MCF 10A (cell line): ENCODE results near the gene GATAD2B. TPM values are rescaled to one million over a fixed set of nuclear protein-coding genes. Genes with fewer than 3 reads are reported as not detected.
A peak's percentile ranks its signal among the peaks of the same experiment; 100 is the strongest.

Experiments used
- BruUV-seq: library from RNA; stranded (reverse); fragments of 400-500 nt; replicated peaks from 2 replicates; lab custom pipeline; 2021; lab: Mats Ljungman, UMichigan
- CTCF ChIA-PET: fragments of 300-600 bp; sonication (Branson Sonifier 250); formaldehyde crosslinking; extraction: SDS; loops from one replicate; lab custom pipeline; 2021; ENCODE audit warnings: antibody characterized with exemption, inconsistent platforms; lab: Yijun Ruan, JAX
- POLR2A ChIA-PET: fragments of 300-600, 350-650 bp; sonication (Branson Sonifier 250); formaldehyde crosslinking; extraction: SDS; loops from one replicate; lab custom pipeline; 2020; ENCODE audit warnings: antibody characterized with exemption, inconsistent platforms; lab: Yijun Ruan, JAX
- DNase-seq: peaks from one replicate; pipeline ENCODE4 v3.0.0-alpha.2; 2018; ENCODE audit not compliant: unreplicated experiment
- H3K27ac Mint-ChIP-seq: one replicate; pipeline ENCODE4 v1.8.0; 2022; ENCODE audit warnings: mild to moderate bottlenecking, low read depth, mixed read lengths; ENCODE audit not compliant: unreplicated experiment
- H3K27me3 Mint-ChIP-seq: one replicate; pipeline ENCODE4 v1.8.0; 2022; ENCODE audit warnings: mixed read lengths; ENCODE audit not compliant: insufficient read depth, unreplicated experiment
- H3K36me3 Mint-ChIP-seq: one replicate; pipeline ENCODE4 v1.8.0; 2022; ENCODE audit warnings: mild to moderate bottlenecking, moderate library complexity, mixed read lengths; ENCODE audit not compliant: insufficient read depth, unreplicated experiment
- H3K4me1 Mint-ChIP-seq: one replicate; pipeline ENCODE4 v1.8.0; 2022; ENCODE audit warnings: mixed read lengths; ENCODE audit not compliant: insufficient read depth, unreplicated experiment
- H3K4me3 Mint-ChIP-seq: one replicate; pipeline ENCODE4 v1.8.0; 2022; ENCODE audit warnings: mild to moderate bottlenecking, moderate library complexity, mixed read lengths; ENCODE audit not compliant: unreplicated experiment
- H3K9me3 Mint-ChIP-seq: one replicate; pipeline ENCODE4 v1.8.0; 2022; ENCODE audit warnings: mixed read lengths; ENCODE audit not compliant: unreplicated experiment
- intact Hi-C: fragments of 100-400 bp; cut with micrococcal nuclease; formaldehyde crosslinking; loops from 2 replicates; pipeline ENCODE4 v1.14.1; 2022
- total RNA-seq: library from RNA; stranded (reverse); gene quantifications from 2 replicates; pipeline ENCODE4 v1.2.3, GENCODE V29; 2022
- TF ChIP-seq, protein P1 (sequence below): fragments of 200-600 bp; IDR thresholded peaks from one replicate; pipeline ENCODE4 v1.8.0; 2022; ENCODE audit warnings: antibody characterized with exemption, mild to moderate bottlenecking; ENCODE audit not compliant: unreplicated experiment

Gene GATAD2B
- total RNA-seq, 1 experiment from 2014 or later = 95.5 TPM

DNA sequence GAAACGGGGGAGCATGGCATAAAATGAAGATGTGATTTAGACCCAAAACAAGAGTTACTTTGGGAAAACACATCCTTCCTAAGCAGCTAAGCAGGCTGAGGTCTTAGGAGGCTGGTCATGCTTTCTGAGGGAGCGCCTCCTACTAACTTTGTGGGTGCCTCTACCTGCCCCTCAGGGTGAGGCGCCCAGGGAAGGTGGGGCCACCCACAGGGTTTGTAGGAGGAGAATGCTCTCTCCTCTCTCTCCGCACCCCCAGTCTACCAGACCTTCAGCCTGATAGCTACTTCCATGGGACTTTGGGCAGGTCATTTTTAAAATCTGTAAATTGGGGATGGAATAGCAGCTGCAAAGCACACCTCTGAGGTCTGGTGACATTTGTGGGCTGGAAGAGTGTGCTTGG, 123.8 kb downstream of the GATAD2B start:
- ChIA-PET POLR2A (interaction anchor here (1.0 to 3.7 kb wide), 7 partner anchors 24 to 192 kb away, joined by 3 to 14 read pairs (median 7); partner anchors contain the start of genes CREB3L4, DENND4B, GATAD2B and JTB), CTCF (interaction anchor here (0.6 to 3.6 kb wide), 6 partner anchors 18 to 298 kb away, joined by 3 to 80 read pairs (median 12); partner anchors contain the start of genes CREB3L4, RAB13 and RPS27)
- H3K27me3 Mint-ChIP-seq = no peaks in the 10 kb centered on the region
- H3K4me3 Mint-ChIP-seq = no peak overlapping the region
- no peak for DNase-seq
- TF ChIP-seq, protein P1, sequence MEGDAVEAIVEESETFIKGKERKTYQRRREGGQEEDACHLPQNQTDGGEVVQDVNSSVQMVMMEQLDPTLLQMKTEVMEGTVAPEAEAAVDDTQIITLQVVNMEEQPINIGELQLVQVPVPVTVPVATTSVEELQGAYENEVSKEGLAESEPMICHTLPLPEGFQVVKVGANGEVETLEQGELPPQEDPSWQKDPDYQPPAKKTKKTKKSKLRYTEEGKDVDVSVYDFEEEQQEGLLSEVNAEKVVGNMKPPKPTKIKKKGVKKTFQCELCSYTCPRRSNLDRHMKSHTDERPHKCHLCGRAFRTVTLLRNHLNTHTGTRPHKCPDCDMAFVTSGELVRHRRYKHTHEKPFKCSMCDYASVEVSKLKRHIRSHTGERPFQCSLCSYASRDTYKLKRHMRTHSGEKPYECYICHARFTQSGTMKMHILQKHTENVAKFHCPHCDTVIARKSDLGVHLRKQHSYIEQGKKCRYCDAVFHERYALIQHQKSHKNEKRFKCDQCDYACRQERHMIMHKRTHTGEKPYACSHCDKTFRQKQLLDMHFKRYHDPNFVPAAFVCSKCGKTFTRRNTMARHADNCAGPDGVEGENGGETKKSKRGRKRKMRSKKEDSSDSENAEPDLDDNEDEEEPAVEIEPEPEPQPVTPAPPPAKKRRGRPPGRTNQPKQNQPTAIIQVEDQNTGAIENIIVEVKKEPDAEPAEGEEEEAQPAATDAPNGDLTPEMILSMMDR = no peak
- no peaks in the 10 kb centered on the region for H3K9me3 Mint-ChIP-seq
- no TSS peak for BruUV-seq
- peaks cover 18% of the 10 kb centered on the region for H3K36me3 Mint-ChIP-seq
- H3K4me1 Mint-ChIP-seq = peaks cover 15% of the 10 kb centered on the region
- intact Hi-C loops = loop anchor here (5.0 to 10.0 kb wide), 2 partner anchors 386 to 473 kb away; partner anchors contain the start of gene HAX1
- no peak overlapping the region for H3K27ac Mint-ChIP-seq

GRCh38 chr1:153798468-153798780, 124.3 kb downstream of the GATAD2B start:
- peaks cover 12% of the 10 kb centered on the region for H3K36me3 Mint-ChIP-seq
- intact Hi-C loops = loop anchor here (5.0 to 10.0 kb wide), 2 partner anchors 386 to 474 kb away; partner anchors contain the start of gene HAX1
- H3K4me1 Mint-ChIP-seq = peaks cover 15% of the 10 kb centered on the region
- no peaks in the 10 kb centered on the region for H3K9me3 Mint-ChIP-seq
- POLR2A ChIA-PET = interaction anchor here (0.5 to 3.7 kb wide), 10 partner anchors 23 to 192 kb away, joined by 3 to 14 read pairs (median 6); partner anchors contain the start of genes CREB3L4, DENND4B, GATAD2B and JTB
- no peaks in the 10 kb centered on the region for H3K27me3 Mint-ChIP-seq
- DNase-seq = no peak
- H3K4me3 Mint-ChIP-seq = no peak overlapping the region
- H3K27ac Mint-ChIP-seq = peak overlapping the region; percentile 65
- no TSS peak for BruUV-seq
- TF ChIP-seq, protein P1 = no peak
- CTCF ChIA-PET = interaction anchor here (0.5 to 3.6 kb wide), 18 partner anchors 24 to 288 kb away, joined by 3 to 80 read pairs (median 4); partner anchors contain the start of genes CREB3L4, DENND4B, RAB13 and RPS27

DNA sequence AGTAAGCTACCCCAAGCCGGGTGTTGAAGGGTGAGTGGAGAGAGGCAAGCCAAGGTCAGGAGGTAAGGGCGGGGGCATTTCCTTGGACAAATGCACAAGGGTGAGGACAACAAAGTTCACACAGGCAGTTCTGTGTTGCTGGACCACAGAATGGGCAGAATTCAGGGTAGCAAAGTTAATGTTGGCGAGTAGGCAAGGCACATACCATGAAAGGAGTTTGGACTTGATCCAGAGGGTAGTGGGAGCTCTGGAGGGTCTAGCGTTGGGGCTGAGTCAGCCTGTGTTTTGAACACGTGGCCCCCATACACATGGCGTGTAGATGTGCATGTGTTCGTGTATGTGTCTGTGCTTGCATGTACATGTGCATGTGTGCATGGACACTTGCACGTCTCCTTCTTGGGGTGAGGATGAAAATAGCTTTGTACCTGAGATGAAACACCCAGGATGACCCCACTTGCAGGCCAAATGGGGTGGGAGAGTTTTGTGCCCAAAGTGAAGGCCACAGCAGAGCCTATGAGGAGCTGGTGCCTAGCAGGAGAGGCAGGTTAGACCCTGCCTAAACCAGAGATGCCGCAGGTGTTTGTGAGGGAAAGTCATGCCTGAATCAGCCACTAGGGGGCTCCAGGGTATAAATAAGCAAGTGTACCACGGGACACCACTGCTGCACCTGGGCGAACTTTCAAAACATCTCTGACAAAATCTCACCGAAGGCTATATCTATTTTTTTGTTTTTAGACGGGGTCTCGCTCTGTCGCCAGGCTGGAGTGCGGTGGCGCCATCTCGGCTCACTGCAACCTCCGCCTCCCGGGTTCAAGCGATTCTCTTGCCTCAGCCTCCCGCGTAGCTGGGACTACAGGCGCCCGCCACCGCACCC, 125.7 kb downstream of the GATAD2B start:
- peak; percentile 88 for DNase-seq
- intact Hi-C loops = loop anchor here (1.0 to 10.0 kb wide), 5 partner anchors 126 to 475 kb away; partner anchors contain the start of genes DENND4B, HAX1 and RAB13
- ChIA-PET POLR2A (interaction anchor here (0.6 to 3.7 kb wide), 8 partner anchors 12 to 193 kb away, joined by 3 to 14 read pairs (median 6); partner anchors contain the start of genes CREB3L4, DENND4B, GATAD2B and RAB13), CTCF (interaction anchor here (0.5 to 3.6 kb wide), 52 partner anchors 8 to 706 kb away, joined by 3 to 80 read pairs (median 4); partner anchors contain the start of genes CREB3L4, DENND4B, JTB and RAB13)
- no peaks in the 10 kb centered on the region for H3K9me3 Mint-ChIP-seq
- H3K27ac Mint-ChIP-seq = no peak overlapping the region
- BruUV-seq = TSS peak; percentile 19
- H3K27me3 Mint-ChIP-seq = no peaks in the 10 kb centered on the region
- H3K4me3 Mint-ChIP-seq = no peak overlapping the region
- peaks cover 5% of the 10 kb centered on the region for H3K36me3 Mint-ChIP-seq
- TF ChIP-seq, protein P1 = peak; percentile 93
- peaks cover 15% of the 10 kb centered on the region for H3K4me1 Mint-ChIP-seq
